Neural progenitor cell (in vitro differentiated cells): ENCODE measurements around the gene STAT4. TPM values are rescaled to one million over a fixed set of nuclear protein-coding genes. Genes with fewer than 3 reads are reported as not detected.

ENCODE experiments used
- DNase-seq: peaks from one replicate; pipeline ENCODE4 v3.0.0-alpha.2; 2016; ENCODE audit warnings: low spot score
- H2AFZ ChIP-seq: fragments of 200-600 bp; sonication (generic); replicated peaks from 2 replicates; pipeline ENCODE4 v1.6.1; 2016; ENCODE audit warnings: antibody characterized with exemption
- H3F3A ChIP-seq: fragments of 200-600 bp; sonication (generic); 2 replicates; pipeline ENCODE4 v1.6.1; 2016; ENCODE audit warnings: antibody characterized with exemption, low read depth
- H3K27ac ChIP-seq: fragments of 200-600 bp; sonication (generic); 2 replicates; pipeline ENCODE4 v1.5.1; 2016; ENCODE audit warnings: mild to moderate bottlenecking
- H3K27me3 ChIP-seq: fragments of 200-600 bp; sonication (generic); 2 replicates; pipeline ENCODE4 v1.6.1; 2016; ENCODE audit warnings: mild to moderate bottlenecking, moderate library complexity
- H3K36me3 ChIP-seq: fragments of 200-600 bp; sonication (generic); 2 replicates; pipeline ENCODE4 v1.5.1; 2016
- H3K4me1 ChIP-seq: fragments of 200-600 bp; sonication (generic); 2 replicates; pipeline ENCODE4 v1.6.1; 2016; ENCODE audit warnings: mixed run types
- H3K4me2 ChIP-seq: fragments of 200-600 bp; sonication (generic); 2 replicates; pipeline ENCODE4 v1.6.1; 2016
- H3K4me3 ChIP-seq: fragments of 200-600 bp; sonication (generic); 2 replicates; pipeline ENCODE4 v1.5.1; 2016
- H3K79me2 ChIP-seq: fragments of 200-600 bp; sonication (generic); 2 replicates; pipeline ENCODE4 v1.6.1; 2016; ENCODE audit warnings: low read depth
- H3K9ac ChIP-seq: fragments of 200-600 bp; sonication (generic); 2 replicates; pipeline ENCODE4 v1.6.1; 2016
- H3K9me3 ChIP-seq: fragments of 200-600 bp; sonication (generic); 2 replicates; pipeline ENCODE4 v1.5.1; 2016; ENCODE audit warnings: low read depth
- H4K20me1 ChIP-seq: fragments of 200-600 bp; sonication (generic); 2 replicates; pipeline ENCODE4 v1.6.1; 2016; ENCODE audit warnings: low read depth
- H3K27ac Mint-ChIP-seq: 3 replicates; pipeline ENCODE4 v1.8.0; 2021; ENCODE audit warnings: mixed read lengths
- H3K27me3 Mint-ChIP-seq: 2 replicates; pipeline ENCODE4 v1.8.0; 2022; ENCODE audit warnings: low read depth, mild to moderate bottlenecking, inconsistent platforms, moderate library complexity, mixed read lengths; ENCODE audit not compliant: insufficient read depth
- H3K36me3 Mint-ChIP-seq: 3 replicates; pipeline ENCODE4 v1.8.0; 2021; ENCODE audit warnings: mixed read lengths
- H3K4me1 Mint-ChIP-seq: 3 replicates; pipeline ENCODE4 v1.8.0; 2021; ENCODE audit warnings: mixed read lengths
- H3K4me3 Mint-ChIP-seq: 3 replicates; pipeline ENCODE4 v1.8.0; 2021; ENCODE audit warnings: mild to moderate bottlenecking, moderate library complexity, mixed read lengths
- H3K9me3 Mint-ChIP-seq: 3 replicates; pipeline ENCODE4 v1.8.0; 2020; ENCODE audit warnings: mixed read lengths
- EZH2 ChIP-seq: fragments of 200-600 bp; sonication (generic); IDR thresholded peaks from 2 replicates; pipeline ENCODE4 v1.6.1; 2017; ENCODE audit warnings: antibody characterized with exemption, mild to moderate bottlenecking, moderate library complexity
- EZH2phosphoT487 ChIP-seq: fragments of 200-600 bp; sonication (generic); IDR thresholded peaks from 2 replicates; pipeline ENCODE4 v1.6.1; 2017; ENCODE audit warnings: antibody characterized with exemption
- total RNA-seq: library from RNA; depleted of rRNA; stranded (reverse); fragments of >200 nt; gene quantifications from 2 replicates; pipeline ENCODE4 v1.2.3, GENCODE V29; 2015; ENCODE audit warnings: low replicate concordance
- TF ChIP-seq, protein P1 (sequence below): fragments of 200-600 bp; sonication (generic); IDR thresholded peaks from 2 replicates; pipeline ENCODE4 v1.5.1; 2017; ENCODE audit warnings: antibody characterized with exemption, mild to moderate bottlenecking

STAT4 gene
- total RNA-seq, 1 donor from 2014 or later = 0.32 TPM

DNA sequence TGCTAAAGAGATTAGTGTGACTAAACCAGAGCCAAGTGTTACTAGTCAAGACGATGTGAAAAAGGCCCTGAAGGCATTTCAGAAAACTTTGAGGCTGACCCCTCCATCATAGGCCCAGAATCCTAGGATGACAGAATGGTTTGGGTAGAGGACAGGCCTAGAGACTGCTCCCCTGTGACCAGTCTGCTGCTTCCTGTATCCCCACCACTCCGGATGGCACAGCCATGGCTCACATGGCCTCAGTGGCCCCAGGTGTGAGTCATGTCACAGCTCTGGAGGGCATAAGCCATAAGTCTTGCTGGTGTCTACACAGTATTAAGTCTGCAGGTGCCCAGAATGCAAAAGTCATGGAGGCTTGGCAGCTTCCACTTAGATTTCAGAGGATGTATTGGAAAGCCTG is 124.4 kb downstream of the STAT4 start:
- no peaks in the 10 kb centered on the region for H3K9me3 Mint-ChIP-seq
- no peak for TF ChIP-seq EZH2phosphoT487
- TF ChIP-seq EZH2 = no peak
- TF ChIP-seq, protein P1, sequence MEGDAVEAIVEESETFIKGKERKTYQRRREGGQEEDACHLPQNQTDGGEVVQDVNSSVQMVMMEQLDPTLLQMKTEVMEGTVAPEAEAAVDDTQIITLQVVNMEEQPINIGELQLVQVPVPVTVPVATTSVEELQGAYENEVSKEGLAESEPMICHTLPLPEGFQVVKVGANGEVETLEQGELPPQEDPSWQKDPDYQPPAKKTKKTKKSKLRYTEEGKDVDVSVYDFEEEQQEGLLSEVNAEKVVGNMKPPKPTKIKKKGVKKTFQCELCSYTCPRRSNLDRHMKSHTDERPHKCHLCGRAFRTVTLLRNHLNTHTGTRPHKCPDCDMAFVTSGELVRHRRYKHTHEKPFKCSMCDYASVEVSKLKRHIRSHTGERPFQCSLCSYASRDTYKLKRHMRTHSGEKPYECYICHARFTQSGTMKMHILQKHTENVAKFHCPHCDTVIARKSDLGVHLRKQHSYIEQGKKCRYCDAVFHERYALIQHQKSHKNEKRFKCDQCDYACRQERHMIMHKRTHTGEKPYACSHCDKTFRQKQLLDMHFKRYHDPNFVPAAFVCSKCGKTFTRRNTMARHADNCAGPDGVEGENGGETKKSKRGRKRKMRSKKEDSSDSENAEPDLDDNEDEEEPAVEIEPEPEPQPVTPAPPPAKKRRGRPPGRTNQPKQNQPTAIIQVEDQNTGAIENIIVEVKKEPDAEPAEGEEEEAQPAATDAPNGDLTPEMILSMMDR = no peak
- Histone ChIP-seq H3K36me3 (no peaks in the 10 kb centered on the region), H3K9ac (no peak overlapping the region), H3K27ac (no peak overlapping the region), H3K4me2 (no peak overlapping the region), H3K4me3 (no peak overlapping the region), H3K9me3 (no peaks in the 10 kb centered on the region), H2AFZ (no peak overlapping the region), H3K79me2 (no peaks in the 10 kb centered on the region), H4K20me1 (no peaks in the 10 kb centered on the region), H3F3A (no peaks in the 10 kb centered on the region), H3K27me3 (peaks cover 6% of the 10 kb centered on the region), H3K4me1 (no peaks in the 10 kb centered on the region)
- no peak for DNase-seq
- no peaks in the 10 kb centered on the region for H3K27me3 Mint-ChIP-seq
- H3K27ac Mint-ChIP-seq = no peak overlapping the region
- no peak overlapping the region for H3K4me3 Mint-ChIP-seq
- no peaks in the 10 kb centered on the region for H3K36me3 Mint-ChIP-seq
- peaks cover 5% of the 10 kb centered on the region for H3K4me1 Mint-ChIP-seq

DNA sequence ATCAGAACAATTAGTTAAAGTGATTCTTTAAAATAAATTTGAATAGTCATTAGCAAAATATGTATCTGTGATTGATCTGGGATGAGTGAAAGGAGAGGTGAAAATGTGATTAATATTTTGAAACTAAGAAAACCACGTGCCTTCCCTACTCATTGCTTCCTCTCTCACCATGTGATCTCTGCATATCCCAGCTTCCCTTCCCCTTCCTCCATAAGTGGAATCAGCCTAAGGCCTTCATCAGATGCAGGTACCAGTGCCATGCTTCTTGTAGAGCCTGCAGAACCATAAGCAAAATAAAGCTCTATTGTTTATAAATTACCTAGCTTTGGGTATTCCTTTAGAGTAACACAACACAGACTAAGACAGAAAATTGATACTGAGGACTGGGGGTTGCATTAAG is 125.7 kb downstream of the STAT4 start:
- Histone ChIP-seq H3K79me2 (no peaks in the 10 kb centered on the region), H3K4me3 (no peak overlapping the region), H3K4me1 (no peaks in the 10 kb centered on the region), H3K36me3 (no peaks in the 10 kb centered on the region), H3K9me3 (no peaks in the 10 kb centered on the region), H3K27me3 (peaks cover 6% of the 10 kb centered on the region), H4K20me1 (no peaks in the 10 kb centered on the region), H2AFZ (no peak overlapping the region), H3K4me2 (no peak overlapping the region), H3K9ac (no peak overlapping the region), H3F3A (no peaks in the 10 kb centered on the region), H3K27ac (no peak overlapping the region)
- H3K27me3 Mint-ChIP-seq = no peaks in the 10 kb centered on the region
- no peak for DNase-seq
- H3K4me1 Mint-ChIP-seq = peaks cover 2% of the 10 kb centered on the region
- no peak overlapping the region for H3K4me3 Mint-ChIP-seq
- no peaks in the 10 kb centered on the region for H3K9me3 Mint-ChIP-seq
- TF ChIP-seq EZH2phosphoT487 (no peak), EZH2 (no peak)
- TF ChIP-seq, protein P1 = no peak
- no peaks in the 10 kb centered on the region for H3K36me3 Mint-ChIP-seq
- no peak overlapping the region for H3K27ac Mint-ChIP-seq

DNA sequence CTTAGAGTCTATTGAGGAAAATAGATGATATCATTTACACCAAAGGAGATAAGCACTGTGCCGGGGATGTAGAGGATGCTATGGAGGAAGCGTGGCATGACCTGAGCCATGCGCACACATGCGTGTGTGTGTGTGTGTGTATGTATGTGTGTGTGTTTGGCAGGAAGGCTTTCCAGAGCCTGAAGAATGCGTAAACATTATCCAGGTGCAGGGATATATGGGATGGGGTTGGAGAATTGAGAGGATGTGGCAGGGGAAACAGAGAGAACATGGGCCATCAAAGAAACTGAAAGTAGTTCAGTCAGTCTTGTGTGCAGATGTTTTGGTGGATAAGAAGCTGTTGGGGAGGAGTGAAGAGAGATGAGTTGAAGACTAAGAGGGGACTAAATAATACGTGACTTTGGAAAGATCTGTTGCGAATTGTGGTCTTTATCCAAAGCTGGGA is 127.5 kb downstream of the STAT4 start:
- H3K4me3 ChIP-seq = no peak overlapping the region
- Mint-ChIP-seq H3K4me1 (peaks cover 2% of the 10 kb centered on the region), H3K27me3 (no peaks in the 10 kb centered on the region), H3K9me3 (no peaks in the 10 kb centered on the region), H3K36me3 (no peaks in the 10 kb centered on the region), H3K4me3 (no peak overlapping the region), H3K27ac (no peak overlapping the region)
- H3K79me2 ChIP-seq = no peaks in the 10 kb centered on the region
- H3K27me3 ChIP-seq = peaks cover 21% of the 10 kb centered on the region
- TF ChIP-seq EZH2phosphoT487 (no peak), EZH2 (no peak)
- TF ChIP-seq, protein P1 = no peak
- H3K27ac ChIP-seq = no peak overlapping the region
- no peak overlapping the region for H3K4me2 ChIP-seq
- H3K9ac ChIP-seq = no peak overlapping the region
- no peaks in the 10 kb centered on the region for H3F3A ChIP-seq
- H3K36me3 ChIP-seq = no peaks in the 10 kb centered on the region
- H3K4me1 ChIP-seq = no peaks in the 10 kb centered on the region
- H3K9me3 ChIP-seq = no peaks in the 10 kb centered on the region
- no peaks in the 10 kb centered on the region for H4K20me1 ChIP-seq
- H2AFZ ChIP-seq = no peak overlapping the region
- no peak for DNase-seq
